Stimulated activated CD4-positive, alpha-beta T cell treated with anti-CD3 and anti-CD28 coated beads, TNF-alpha, amount 100 ng/mL, for 24 hours (primary cell): ENCODE data around the gene SRP68.

Experiments
- DNase-seq, 3 experiments: peaks; one replicate each; pipeline ENCODE4 v3.0.0-alpha.2; 2020; ENCODE audit warnings: low read depth in 3 of 3

SRP68 gene

GRCh38 chr17:75998327-75998795 lies 74.0 kb downstream of the SRP68 start:
- DNase-seq = no peak

- DNase-seq = peak in 1 of 3 experiments; percentile 51
Observed at GRCh38 chr17:75996665-75997590, 75.4 kb downstream of the SRP68 start.

GRCh38 chr17:75995385-75995925 lies 76.9 kb downstream of the SRP68 start:
- DNase-seq = no peak

GRCh38 chr17:75994802-75995370 lies 77.4 kb downstream of the SRP68 start:
- no peak for DNase-seq

- no peak for DNase-seq
Observed at GRCh38 chr17:75991396-75991795, 80.9 kb downstream of the SRP68 start.
